K562 treated with DMSO at 1 percent for 48 hours (cell line): ENCODE measurements around the gene TIMM17B. TPM values are rescaled to one million over a fixed set of nuclear protein-coding genes. Genes with fewer than 3 reads are reported as not detected.

ENCODE experiments used
- total RNA-seq: library from RNA; unstranded; fragments of 300-600 nt; gene quantifications from 2 replicates; pipeline ENCODE4 v1.2.3, GENCODE V29; 2022; ENCODE audit warnings: low replicate concordance; ENCODE audit errors: extremely low read depth

The TIMM17B gene
- total RNA-seq = not detected in 2 replicates

DNA sequence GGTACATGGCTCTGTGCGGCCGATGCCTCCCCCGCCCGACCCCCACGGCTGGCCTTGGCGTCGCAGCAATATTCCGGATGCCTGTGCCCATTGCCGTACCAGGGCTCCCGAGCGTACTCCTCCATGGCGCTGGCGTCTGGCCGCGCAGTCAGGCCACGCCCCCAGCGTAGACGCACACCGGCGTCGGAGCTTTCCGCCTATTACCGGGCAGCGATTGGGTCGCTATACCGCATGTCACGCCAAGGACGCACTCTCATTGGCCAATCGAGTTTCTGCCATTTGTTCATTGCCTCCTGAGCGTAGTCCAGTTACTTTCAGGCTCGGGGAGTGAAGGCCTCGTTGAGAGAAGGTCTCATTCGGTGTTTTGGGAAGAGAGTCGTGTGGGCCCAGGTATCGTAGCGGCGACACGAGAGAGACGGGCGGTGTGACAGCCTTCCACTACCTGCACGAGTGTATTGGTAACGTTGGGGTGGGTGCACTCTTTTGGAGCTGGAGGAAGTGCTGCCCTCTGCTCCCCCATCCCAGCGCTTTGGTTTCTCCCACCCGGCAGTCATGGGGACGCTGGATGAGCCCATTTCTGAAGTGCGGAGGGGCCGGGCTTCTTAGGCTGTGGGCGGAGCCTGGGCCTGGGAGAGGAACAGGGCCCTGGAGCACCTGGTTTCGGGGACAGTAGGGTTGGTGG, at the start of gene TIMM17B, which contains the start of gene PQBP1:
Gene TIMM17B (minus strand): TSS at position 144 of the 682 bp plus-strand sequence. CDS start 19 bp downstream, at position 125.
Gene PQBP1 (plus strand): TSS at position 306 of the 682 bp plus-strand sequence. CDS start 580 bp downstream, outside the sequence.

DNA sequence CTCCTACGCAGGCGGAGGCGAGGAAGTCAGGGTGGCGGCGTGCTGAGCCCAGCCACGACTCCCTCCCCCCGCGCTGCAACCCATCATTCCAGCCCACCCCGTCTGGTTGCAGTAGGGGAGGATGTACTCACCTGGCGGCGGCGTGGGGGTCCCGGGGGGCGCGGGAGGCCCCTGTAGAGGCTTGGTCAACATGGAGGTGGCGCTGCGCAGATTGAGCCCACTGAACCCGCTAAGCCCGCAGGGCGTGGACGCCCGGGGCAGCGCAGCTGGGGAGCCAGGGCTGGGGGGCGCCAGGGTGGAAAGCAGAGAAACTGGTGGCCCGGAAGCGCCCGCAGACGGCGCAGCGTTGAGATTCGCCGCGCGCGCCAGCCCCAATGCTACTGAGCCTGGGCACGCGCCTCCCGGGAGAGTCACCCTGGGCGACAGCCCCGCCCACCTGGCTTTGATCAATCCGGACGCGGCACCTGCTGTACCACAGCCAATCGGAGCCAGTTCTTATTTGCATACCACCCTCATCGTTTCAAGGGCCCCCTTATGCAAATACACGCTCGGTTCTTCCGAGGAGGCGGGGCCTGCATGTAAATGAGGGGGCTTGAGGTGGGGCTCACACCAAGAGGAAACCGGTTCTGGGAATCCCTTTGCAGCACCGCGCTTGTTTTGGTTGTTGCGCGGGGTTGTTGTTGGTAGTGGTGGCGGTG, 21.2 kb upstream of the TIMM17B start, which contains the start of gene PIM2:
Gene PIM2 (minus strand): TSS at position 382 of the 698 bp plus-strand sequence. CDS start 190 bp downstream, at position 192.

DNA sequence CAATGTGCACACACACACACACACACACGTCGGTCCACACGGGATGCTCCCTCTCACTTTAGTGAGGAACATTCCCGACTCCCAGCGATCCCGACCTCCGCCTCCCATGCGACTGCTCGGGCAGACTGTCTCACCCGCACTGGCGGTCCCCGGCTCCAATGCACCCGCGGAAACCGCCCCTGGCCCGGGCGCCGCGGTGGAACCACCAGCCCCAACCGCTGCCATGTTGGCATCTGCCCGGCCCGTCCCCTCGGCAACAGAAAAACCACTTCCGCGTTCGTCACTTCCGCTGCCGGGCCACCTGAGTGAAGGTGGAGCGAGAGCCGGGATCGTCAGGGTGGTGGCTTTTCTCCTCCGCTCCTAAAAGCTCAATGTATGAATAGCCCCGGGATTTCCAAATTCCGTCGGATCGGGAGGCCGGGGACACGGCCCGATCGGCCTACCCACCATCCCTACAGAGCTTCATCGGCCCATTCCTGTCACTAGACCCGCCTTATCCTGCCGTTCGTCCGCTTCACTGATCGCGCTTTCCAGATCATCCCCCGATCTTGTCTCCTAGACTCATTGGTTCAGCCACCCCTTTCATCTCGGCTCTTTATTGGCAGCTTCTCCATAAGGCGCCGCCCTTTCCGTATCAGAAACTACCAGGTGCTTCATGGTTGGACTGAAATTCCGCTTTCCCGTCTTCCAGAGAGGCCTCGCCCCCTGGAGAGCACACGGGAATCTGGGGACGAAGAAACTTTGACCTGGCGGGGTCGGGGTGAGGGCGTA, 14.0 kb upstream of the TIMM17B start, which contains the start of gene SLC35A2:
Gene SLC35A2 (minus strand): TSS at position 235 of the 771 bp plus-strand sequence. CDS start 10 bp downstream, at position 225.

Other genes starting within 250 kb of the TIMM17B start
- gene WAS, start 214.0 kb downstream of the TIMM17B start, total RNA-seq = not detected in 2 replicates
- gene SUV39H1, start 201.0 kb downstream of the TIMM17B start, total RNA-seq = not detected in 2 replicates
- gene GLOD5, start 136.0 kb downstream of the TIMM17B start, total RNA-seq = not detected in 2 replicates
- not detected in 2 replicates for gene GATA1, start 111.2 kb downstream of the TIMM17B start, total RNA-seq
- not detected in 2 replicates for gene HDAC6, start 95.7 kb downstream of the TIMM17B start, total RNA-seq
- not detected in 2 replicates for gene ERAS, start 71.3 kb downstream of the TIMM17B start, total RNA-seq
- not detected in 2 replicates for gene PCSK1N, start 62.2 kb downstream of the TIMM17B start, total RNA-seq
- gene PQBP1, start 162 bp upstream of the TIMM17B start, total RNA-seq = 606 TPM in 1 of 2 replicates, not detected in the other
- not detected in 2 replicates for gene SLC35A2, start 13.9 kb upstream of the TIMM17B start, total RNA-seq
- gene PIM2, start 21.3 kb upstream of the TIMM17B start, total RNA-seq = not detected in 2 replicates
- gene OTUD5, start 59.8 kb upstream of the TIMM17B start, total RNA-seq = not detected in 2 replicates
- not detected in 2 replicates for gene KCND1, start 74.1 kb upstream of the TIMM17B start, total RNA-seq
- gene GRIPAP1, start 104.5 kb upstream of the TIMM17B start, total RNA-seq = not detected in 2 replicates
- gene TFE3, start 145.6 kb upstream of the TIMM17B start, total RNA-seq = not detected in 2 replicates
- not detected in 2 replicates for gene CCDC120, start 161.2 kb upstream of the TIMM17B start, total RNA-seq
- gene PRAF2, start 176.2 kb upstream of the TIMM17B start, total RNA-seq = not detected in 2 replicates
- gene WDR45, start 182.1 kb upstream of the TIMM17B start, total RNA-seq = not detected in 2 replicates
- gene GPKOW, start 226.0 kb upstream of the TIMM17B start, total RNA-seq = not detected in 2 replicates